Endothelial cell (in vitro differentiated cells): ENCODE results near the gene SUPT7L. TPM values are rescaled to one million over a fixed set of nuclear protein-coding genes. Genes with fewer than 3 reads are reported as not detected.

Experiments used
- DNase-seq: peaks from one replicate; pipeline ENCODE4 v3.0.0; 2021; ENCODE audit warnings: low spot score
- H3K27ac Mint-ChIP-seq: one replicate; pipeline ENCODE4 v1.8.0; 2021; ENCODE audit warnings: mixed read lengths, inconsistent platforms; ENCODE audit not compliant: unreplicated experiment
- H3K27me3 Mint-ChIP-seq: one replicate; pipeline ENCODE4 v1.8.0; 2021; ENCODE audit warnings: mild to moderate bottlenecking, moderate library complexity, mixed read lengths, inconsistent platforms; ENCODE audit not compliant: unreplicated experiment
- H3K36me3 Mint-ChIP-seq: one replicate; pipeline ENCODE4 v1.8.0; 2021; ENCODE audit warnings: mild to moderate bottlenecking, low read depth, mixed read lengths, inconsistent platforms; ENCODE audit not compliant: unreplicated experiment
- H3K4me1 Mint-ChIP-seq: one replicate; pipeline ENCODE4 v1.8.0; 2021; ENCODE audit warnings: mild to moderate bottlenecking, mixed read lengths, inconsistent platforms; ENCODE audit not compliant: unreplicated experiment
- H3K4me3 Mint-ChIP-seq: one replicate; pipeline ENCODE4 v1.8.0; 2021; ENCODE audit warnings: mild to moderate bottlenecking, mixed read lengths, inconsistent platforms; ENCODE audit not compliant: unreplicated experiment
- H3K9me3 Mint-ChIP-seq: one replicate; pipeline ENCODE4 v1.8.0; 2021; ENCODE audit warnings: mixed read lengths, inconsistent platforms; ENCODE audit not compliant: unreplicated experiment
- CTCF ChIP-seq: fragments of 200-600 bp; sonication (generic); IDR thresholded peaks from one replicate; pipeline ENCODE4 v1.5.0; 2021; ENCODE audit warnings: antibody characterized with exemption; ENCODE audit not compliant: unreplicated experiment
- total RNA-seq: library from RNA; stranded (reverse); fragmentation: NEBNext Ultra II Directional; extraction: Animal tissue kit (Norgen Biotek cat#: 25700); gene quantifications from one replicate; pipeline ENCODE4 v1.2.1, GENCODE V29; 2021; ENCODE audit not compliant: unreplicated experiment

SUPT7L gene
- total RNA-seq, 1 donor from 2014 or later: 39.1 TPM

GRCh38 chr2:27622921-27623384, 40.5 kb downstream of the SUPT7L start:
- no peak for TF ChIP-seq CTCF
- DNase-seq: no peak
- peaks cover 37% of the 10 kb centered on the region for H3K36me3 Mint-ChIP-seq
- H3K27me3 Mint-ChIP-seq: peaks cover 2% of the 10 kb centered on the region
- peaks cover 17% of the 10 kb centered on the region for H3K4me1 Mint-ChIP-seq
- H3K9me3 Mint-ChIP-seq: no peaks in the 10 kb centered on the region
- no peak overlapping the region for H3K27ac Mint-ChIP-seq
- peak overlapping the region; percentile 9 for H3K4me3 Mint-ChIP-seq

DNA sequence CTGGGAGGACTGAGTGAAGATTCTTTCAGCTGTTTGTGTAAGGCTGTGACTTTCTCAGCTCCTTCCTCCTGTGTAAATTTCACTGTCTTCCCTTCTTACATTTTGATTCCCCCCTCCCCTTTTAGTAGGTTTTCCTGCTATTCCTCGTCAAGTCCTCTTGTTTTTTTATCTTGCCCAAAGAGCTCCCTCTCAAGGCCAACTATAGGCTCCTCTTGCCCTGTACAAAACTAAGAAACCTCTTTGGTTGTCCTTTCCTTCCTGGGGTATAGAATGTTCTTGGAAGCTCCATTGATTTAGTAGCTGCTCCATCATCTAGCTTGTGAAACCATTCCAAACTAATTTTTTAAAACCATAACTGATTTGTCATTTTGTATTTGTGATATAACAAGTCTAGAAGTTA, 41.9 kb downstream of the SUPT7L start:
- no peak for DNase-seq
- H3K4me1 Mint-ChIP-seq: peaks cover 4% of the 10 kb centered on the region
- TF ChIP-seq CTCF: no peak
- H3K36me3 Mint-ChIP-seq: peaks cover 37% of the 10 kb centered on the region
- H3K9me3 Mint-ChIP-seq: no peaks in the 10 kb centered on the region
- no peak overlapping the region for H3K27ac Mint-ChIP-seq
- no peak overlapping the region for H3K4me3 Mint-ChIP-seq
- peaks cover 2% of the 10 kb centered on the region for H3K27me3 Mint-ChIP-seq

DNA sequence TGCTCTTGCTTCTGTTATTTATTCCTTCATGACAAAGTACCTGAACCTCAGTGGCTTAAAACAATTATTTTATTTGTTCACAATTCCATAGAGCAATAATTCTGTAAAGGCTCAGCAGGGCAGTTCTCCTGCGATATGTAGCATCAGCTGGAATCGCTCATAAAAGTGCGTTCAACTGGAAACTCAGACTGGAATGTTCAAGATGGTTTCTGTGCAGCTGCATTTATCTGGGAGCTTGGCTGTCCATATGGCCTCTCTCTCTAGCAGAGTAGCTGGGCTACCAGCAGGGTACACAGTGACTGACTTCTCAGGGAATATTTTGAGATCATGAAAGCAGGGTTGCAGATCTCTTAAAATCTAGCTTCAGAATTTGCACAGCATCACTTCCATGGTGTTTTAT, 48.1 kb downstream of the SUPT7L start:
- Mint-ChIP-seq H3K9me3 (no peaks in the 10 kb centered on the region), H3K36me3 (peaks cover 17% of the 10 kb centered on the region), H3K4me3 (no peak overlapping the region), H3K27ac (no peak overlapping the region), H3K27me3 (peaks cover 2% of the 10 kb centered on the region), H3K4me1 (no peaks in the 10 kb centered on the region)
- no peak for TF ChIP-seq CTCF
- DNase-seq: no peak

GRCh38 chr2:27613985-27614384, 49.4 kb downstream of the SUPT7L start:
- TF ChIP-seq CTCF: no peak
- DNase-seq: no peak
- H3K4me1 Mint-ChIP-seq: no peaks in the 10 kb centered on the region
- H3K4me3 Mint-ChIP-seq: no peak overlapping the region
- peaks cover 1% of the 10 kb centered on the region for H3K27me3 Mint-ChIP-seq
- H3K9me3 Mint-ChIP-seq: no peaks in the 10 kb centered on the region
- H3K27ac Mint-ChIP-seq: no peak overlapping the region
- peaks cover 14% of the 10 kb centered on the region for H3K36me3 Mint-ChIP-seq

GRCh38 chr2:27606611-27607010, 56.8 kb downstream of the SUPT7L start:
- TF ChIP-seq CTCF: no peak
- H3K9me3 Mint-ChIP-seq: no peaks in the 10 kb centered on the region
- H3K4me1 Mint-ChIP-seq: no peaks in the 10 kb centered on the region
- peaks cover 24% of the 10 kb centered on the region for H3K36me3 Mint-ChIP-seq
- no peaks in the 10 kb centered on the region for H3K27me3 Mint-ChIP-seq
- no peak for DNase-seq
- H3K4me3 Mint-ChIP-seq: no peak overlapping the region
- H3K27ac Mint-ChIP-seq: no peak overlapping the region

Other genes starting within 250 kb of the SUPT7L start
- 117 TPM for gene NRBP1, start 235.0 kb downstream of the SUPT7L start, total RNA-seq
- 4.6 TPM for gene KRTCAP3, start 221.2 kb downstream of the SUPT7L start, total RNA-seq
- gene IFT172, start 173.9 kb downstream of the SUPT7L start, total RNA-seq: 32.2 TPM
- gene FNDC4, start 168.4 kb downstream of the SUPT7L start, total RNA-seq: 26.4 TPM
- gene GCKR, start 166.8 kb downstream of the SUPT7L start, total RNA-seq: 0.59 TPM
- 30.1 TPM for gene ZNF512, start 80.6 kb downstream of the SUPT7L start, total RNA-seq
- gene CCDC121, start 34.6 kb downstream of the SUPT7L start, total RNA-seq: 4.7 TPM
- gene GPN1, start 34.6 kb downstream of the SUPT7L start, total RNA-seq: 39.7 TPM
- 19.8 TPM for gene SLC4A1AP, start 275 bp upstream of the SUPT7L start, total RNA-seq
- gene MRPL33, start 108.1 kb upstream of the SUPT7L start, total RNA-seq: 52.0 TPM
- gene RBKS, start 226.8 kb upstream of the SUPT7L start, total RNA-seq: 2.0 TPM
- gene BABAM2, start 227.1 kb upstream of the SUPT7L start, total RNA-seq: 40.2 TPM